Tibial nerve (tissue), 4 donors: ENCODE results near the gene JADE3. TPM values are rescaled to one million over a fixed set of nuclear protein-coding genes. Genes with fewer than 3 reads are reported as not detected.

Source experiments
- DNase-seq, 2 donors: peaks; one replicate each; pipeline ENCODE4 v3.0.0-alpha.2; 2019; ENCODE audit warnings: low spot score in 2 of 2
- H3K27ac ChIP-seq, 4 donors: fragments of 200-600 bp; sonication (generic) in 3 of 4; one replicate each; pipeline ENCODE4 v1.5.1; 2017 to 2019; ENCODE audit warnings: mild to moderate bottlenecking in 1 of 4
- H3K27me3 ChIP-seq, 2 donors: fragments of 200-600 bp; sonication (generic) in 1 of 2; one replicate each; pipeline versions ENCODE4 v1.5.1 to v1.6.0; 2017 to 2019
- H3K36me3 ChIP-seq, 3 donors: fragments of 200-600 bp; sonication (generic); one replicate each; pipeline ENCODE4 v1.5.1; 2018 to 2019
- H3K4me1 ChIP-seq, 4 donors: fragments of 200-600 bp; sonication (generic) in 3 of 4; one replicate each; pipeline ENCODE4 v1.5.1; 2017 to 2019
- H3K4me3 ChIP-seq, 4 donors: fragments of 200-600 bp; sonication (generic) in 3 of 4; one replicate each; pipeline ENCODE4 v1.5.1; 2017 to 2019; ENCODE audit warnings: mild to moderate bottlenecking in 1 of 4, moderate library complexity in 1 of 4
- H3K9me3 ChIP-seq, 4 donors: fragments of 200-600 bp; sonication (generic) in 3 of 4; one replicate each; pipeline ENCODE4 v1.5.1; 2017 to 2019
- CTCF ChIP-seq, 5 experiments: fragments of 200-600 bp in 3 of 5; fragments of 450-650 bp in 2 of 5; sonication (generic) in 3 of 5; IDR thresholded peaks; one replicate each; pipeline ENCODE4 v1.5.1; 2016 to 2019; ENCODE audit warnings: antibody characterized with exemption in 5 of 5, mild to moderate bottlenecking in 3 of 5, moderate library complexity in 2 of 5
- EP300 ChIP-seq, 2 donors: sonication (generic); formaldehyde crosslinking; IDR thresholded peaks; one replicate each; pipeline ENCODE4 v1.6.1; 2017; ENCODE audit warnings: antibody characterized with exemption in 2 of 2, mild to moderate bottlenecking in 1 of 2
- POLR2A ChIP-seq, 2 donors: fragments of 450-650 bp; IDR thresholded peaks; one replicate each; pipeline ENCODE4 v1.6.1; 2017; ENCODE audit warnings: antibody characterized with exemption in 2 of 2, mild to moderate bottlenecking in 2 of 2, moderate library complexity in 2 of 2
- WGBS, 2 donors: methylation state at CpG; one replicate each; pipeline ENCODE4 v1.1.5; 2018; 5-methylcytosine and 5-hydroxymethylcytosine counted together
- small RNA-seq: library from RNA; depleted of rRNA; stranded (forward); fragments of <200 nt; gene quantifications from one replicate; pipeline ENCODE3, GENCODE V24; 2016
- total RNA-seq, 4 donors: library from RNA; depleted of rRNA; stranded (reverse); fragments of >200 nt; gene quantifications; one replicate each; pipeline ENCODE4 v1.1.0, GENCODE V29; 2016

JADE3 gene
- total RNA-seq, 4 donors from 2014 or later = 3.9 to 5.4 (median 4.5) TPM

DNA sequence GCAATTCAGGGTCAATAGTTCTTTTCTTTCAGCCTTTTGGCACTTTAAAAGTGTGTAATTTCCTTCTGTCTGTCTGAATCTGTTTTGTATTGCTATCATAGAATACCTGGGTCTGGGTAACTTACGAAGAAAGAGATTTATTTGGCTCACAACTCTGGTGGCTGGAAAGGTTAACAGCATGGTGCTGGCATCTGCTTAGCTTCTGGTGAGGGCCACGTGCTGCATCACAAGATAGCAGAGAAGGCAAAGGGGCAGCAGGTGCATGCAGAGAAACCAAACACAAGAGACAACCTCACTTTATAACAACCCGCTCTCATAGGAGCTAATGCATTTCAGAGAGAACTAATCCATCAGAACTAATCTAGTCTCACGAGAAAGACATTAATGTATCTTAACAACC lies 184.8 kb downstream of the JADE3 start:
- Histone ChIP-seq H3K36me3 (no peaks in the 10 kb centered on the region), H3K27ac (no peak overlapping the region), H3K4me3 (no peak overlapping the region), H3K4me1 (no peaks in the 10 kb centered on the region), H3K9me3 (no peaks in the 10 kb centered on the region), H3K27me3 (peaks cover 0 to 9% of the 10 kb centered on the region in 2 donors)
- 71 to 94% methylated on average over 4 of the region's 4 CpGs for WGBS, 2 donors
- TF ChIP-seq EP300 (IDR thresholded peaks at IDR 0.05) = no peak
- no peak for TF ChIP-seq POLR2A (IDR thresholded peaks at IDR 0.05)
- no peak for TF ChIP-seq CTCF (IDR thresholded peaks at IDR 0.05)
- DNase-seq = no peak

- DNase-seq = no peak
- 25 to 62% methylated on average over 2 of the region's 2 CpGs for WGBS, 2 donors
- H3K27me3 ChIP-seq = peaks cover 0 to 9% of the 10 kb centered on the region in 2 donors
- H3K27ac ChIP-seq = no peak overlapping the region
- H3K9me3 ChIP-seq = no peaks in the 10 kb centered on the region
- no peaks in the 10 kb centered on the region for H3K36me3 ChIP-seq
- TF ChIP-seq CTCF (IDR thresholded peaks at IDR 0.05) = no peak
- no peak for TF ChIP-seq POLR2A (IDR thresholded peaks at IDR 0.05)
- TF ChIP-seq EP300 (IDR thresholded peaks at IDR 0.05) = no peak
- no peak overlapping the region for H3K4me3 ChIP-seq
- no peaks in the 10 kb centered on the region for H3K4me1 ChIP-seq
Measured at GRCh38 chrX:47098338-47099094, 186.3 kb downstream of the JADE3 start.

DNA sequence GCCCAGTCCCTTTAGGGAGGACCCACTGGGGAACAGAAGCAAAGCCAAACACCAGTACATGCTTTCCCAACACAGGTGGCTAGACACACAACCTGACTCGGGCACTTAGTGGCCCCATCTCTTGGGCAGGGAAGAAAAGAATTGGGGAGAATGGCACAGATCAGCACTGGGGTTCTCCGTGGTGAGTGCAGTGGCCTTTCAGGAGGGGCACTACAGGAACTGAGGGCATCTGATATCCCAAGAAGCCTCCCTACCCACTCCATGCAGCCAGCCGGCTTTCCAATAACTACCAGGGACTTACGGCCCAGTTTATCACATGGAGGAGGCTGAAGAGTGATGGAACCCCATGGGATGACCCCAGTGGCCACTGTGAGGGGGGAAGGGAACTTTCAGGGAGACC lies 189.0 kb downstream of the JADE3 start:
- Histone ChIP-seq H3K36me3 (no peaks in the 10 kb centered on the region), H3K27ac (no peak overlapping the region), H3K9me3 (no peaks in the 10 kb centered on the region), H3K4me1 (no peaks in the 10 kb centered on the region), H3K27me3 (peaks cover 0 to 4% of the 10 kb centered on the region in 2 donors), H3K4me3 (no peak overlapping the region)
- TF ChIP-seq EP300 (IDR thresholded peaks at IDR 0.05) (no peak), POLR2A (IDR thresholded peaks at IDR 0.05) (no peak), CTCF (IDR thresholded peaks at IDR 0.05) (no peak)
- DNase-seq = no peak
- WGBS, 2 donors = 82 to 100% methylated on average over 2 to 3 of the region's 4 CpGs

Small RNAs within 50 kb of the gene (small RNA-seq; reads per million reads assigned to genes)
- gene RNU6-1189P = not detected

Other genes starting within 250 kb of the JADE3 start
- gene SLC9A7, start 153.3 kb upstream of the JADE3 start, total RNA-seq = 10 to 100 TPM in 1 of 4 donors, 1 to 10 TPM in 3; 5.5 to 11.1 (median 7.3) TPM
- 10 to 100 TPM in 1 of 4 donors, 1 to 10 TPM in 3; 6.1 to 11.1 (median 8.7) TPM for gene RP2, start 75.4 kb upstream of the JADE3 start, total RNA-seq
- 1 to 10 TPM in 1 of 4 donors, under 1 TPM in 2, not detected in 1; 0.60 to 2.5 (median 0.87) TPM for gene RGN, start 166.0 kb downstream of the JADE3 start, total RNA-seq
- gene NDUFB11, start 232.3 kb downstream of the JADE3 start, total RNA-seq = 10 to 100 TPM; 45.4 to 78.1 (median 60.5) TPM
- 10 to 100 TPM; 27.3 to 46.2 (median 33.7) TPM for gene RBM10, start 232.8 kb downstream of the JADE3 start, total RNA-seq